Liver (tissue), 9 donors: ENCODE measurements around the gene SNAPC4. TPM values are rescaled to one million over a fixed set of nuclear protein-coding genes. Genes with fewer than 3 reads are reported as not detected.

Source experiments
- DNase-seq: peaks from one replicate; pipeline ENCODE4 v3.0.0-alpha.2; 2017; ENCODE audit warnings: low spot score
- H3K27ac ChIP-seq, 2 donors: one replicate each; pipeline ENCODE4 v1.7.0; 2013; ENCODE audit warnings: inconsistent platforms in 2 of 2, low read length in 2 of 2, control low read depth in 1 of 2, low read depth in 1 of 2, mild to moderate bottlenecking in 1 of 2
- H3K27me3 ChIP-seq, 4 donors: one replicate each; pipeline versions ENCODE4 v1.6.1 to v1.7.0; 2013; ENCODE audit warnings: low read length in 3 of 4, inconsistent platforms in 1 of 4, mild to moderate bottlenecking in 1 of 4, moderate library complexity in 1 of 4; ENCODE audit not compliant: control insufficient read depth in 4 of 4, insufficient read depth in 4 of 4
- H3K36me3 ChIP-seq, 4 donors: one replicate each; pipeline versions ENCODE4 v1.6.1 to v1.7.0; 2013; ENCODE audit warnings: low read length in 3 of 4, mild to moderate bottlenecking in 3 of 4, low read depth in 1 of 4, moderate library complexity in 1 of 4; ENCODE audit not compliant: control insufficient read depth in 4 of 4, insufficient read depth in 3 of 4
- H3K4me1 ChIP-seq, 4 donors: one replicate each; pipeline versions ENCODE4 v1.6.1 to v1.7.0; 2013; ENCODE audit warnings: low read length in 3 of 4, mild to moderate bottlenecking in 3 of 4, moderate library complexity in 1 of 4; ENCODE audit not compliant: control insufficient read depth in 4 of 4, insufficient read depth in 4 of 4
- H3K4me3 ChIP-seq, 3 donors: one replicate each; pipeline versions ENCODE4 v1.6.1 to v1.7.0; 2013; ENCODE audit warnings: low read length in 3 of 3, control low read depth in 1 of 3, low read depth in 1 of 3, mild to moderate bottlenecking in 1 of 3
- H3K9ac ChIP-seq, 2 donors: one replicate each; pipeline ENCODE4 v1.7.0; 2013; ENCODE audit warnings: low read length in 2 of 2, mild to moderate bottlenecking in 2 of 2, moderate library complexity in 2 of 2, control low read depth in 1 of 2, low read depth in 1 of 2
- H3K9me3 ChIP-seq, 4 donors: one replicate each; pipeline versions ENCODE4 v1.6.1 to v1.7.0; 2013; ENCODE audit warnings: low read length in 3 of 4; ENCODE audit not compliant: control insufficient read depth in 4 of 4
- CTCF ChIP-seq: fragments of 150-350 bp; IDR thresholded peaks from 2 replicates; pipeline ENCODE4 v1.5.1; 2017; ENCODE audit warnings: improper control_type of control experiment, low read depth, low read length; ENCODE audit not compliant: missing input control
- EGR1 ChIP-seq, 2 donors: IDR thresholded peaks; 2 replicates each; pipeline ENCODE4 v1.6.1; 2016 to 2018; ENCODE audit warnings: antibody characterized with exemption in 2 of 2, low read depth in 2 of 2
- FOXA1 ChIP-seq: IDR thresholded peaks from 2 replicates; pipeline ENCODE4 v1.6.1; 2016; ENCODE audit warnings: antibody characterized with exemption
- FOXA2 ChIP-seq: IDR thresholded peaks from 2 replicates; pipeline ENCODE4 v1.6.1; 2016; ENCODE audit warnings: antibody characterized with exemption
- HNF4A ChIP-seq, 2 donors: conservative IDR thresholded peaks; 2 replicates each; pipeline ENCODE4 v1.6.1; 2016; ENCODE audit warnings: antibody characterized with exemption in 2 of 2, mild to moderate bottlenecking in 2 of 2
- HNF4G ChIP-seq: IDR thresholded peaks from 2 replicates; pipeline ENCODE4 v1.6.1; 2016; ENCODE audit warnings: antibody characterized with exemption
- JUND ChIP-seq, 2 donors: IDR thresholded peaks; 2 replicates each; pipeline ENCODE4 v1.6.1; 2016; ENCODE audit warnings: antibody characterized with exemption in 2 of 2
- NR2F2 ChIP-seq: IDR thresholded peaks from 2 replicates; pipeline ENCODE4 v1.6.1; 2016; ENCODE audit warnings: antibody characterized with exemption
- RAD21 ChIP-seq, 2 donors: IDR thresholded peaks; 2 replicates each; pipeline ENCODE4 v1.6.1; 2016; ENCODE audit warnings: antibody characterized with exemption in 2 of 2, mild to moderate bottlenecking in 2 of 2
- REST ChIP-seq: IDR thresholded peaks from 2 replicates; pipeline ENCODE4 v1.6.1; 2016; ENCODE audit warnings: antibody characterized with exemption, mild to moderate bottlenecking
- RXRA ChIP-seq, 2 donors: IDR thresholded peaks; 2 replicates each; pipeline ENCODE4 v1.6.1; 2017 to 2018; ENCODE audit warnings: antibody characterized with exemption in 2 of 2, mild to moderate bottlenecking in 1 of 2
- SP1 ChIP-seq: IDR thresholded peaks from 2 replicates; pipeline ENCODE4 v1.6.1; 2018; ENCODE audit warnings: antibody characterized with exemption, mild to moderate bottlenecking
- TAF1 ChIP-seq: conservative IDR thresholded peaks from 2 replicates; pipeline ENCODE4 v1.6.1; 2016; ENCODE audit warnings: antibody characterized with exemption, mild to moderate bottlenecking
- ZBTB33 ChIP-seq: IDR thresholded peaks from 2 replicates; pipeline ENCODE4 v1.6.1; 2016; ENCODE audit warnings: antibody characterized with exemption
- WGBS: extraction: QIAGEN DNeasy Blood & Tissue Kit; methylation state at CpG from one replicate; pipeline ENCODE4 v1.1.7; 2013; 5-methylcytosine and 5-hydroxymethylcytosine counted together
- polyA plus RNA-seq, 2 donors: library from polyadenylated mRNA; stranded (reverse) in 1 of 2; unstranded in 1 of 2; fragments of 200-250 nt in 1 of 2; fragments of >200 nt in 1 of 2; fragmentation: Nextera tagmentation in 1 of 2; extraction: Ambion mirVana in 1 of 2; gene quantifications; one replicate each; pipeline versions ENCODE4 v1.2.1 to v1.2.3, GENCODE V29; 2013 to 2015
- total RNA-seq, 2 donors: library from RNA; depleted of rRNA; stranded (reverse); fragments of >200 nt; gene quantifications; one replicate each; pipeline ENCODE4 v1.2.3, GENCODE V29; 2014
- donor health status: healthy.
- donor health status: healthy.
- donor health status: healthy.
- donor health status: healthy.
- donor health status: healthy.

The SNAPC4 gene
- total and polyA plus RNA-seq, 4 donors, result 0.75 to 4.2 (median 3.1) TPM

- Histone ChIP-seq H3K27me3 (no peaks in the 10 kb centered on the region), H3K4me1 (peaks cover 0 to 11% (median 6%) of the 10 kb centered on the region in 4 donors), H3K9ac (no peak overlapping the region), H3K36me3 (peaks cover 0 to 1% (median 0%) of the 10 kb centered on the region in 4 donors), H3K4me3 (peak overlapping the region in 1 of 3 donors; percentile 8), H3K27ac (peak overlapping the region; percentile 23 to 41), H3K9me3 (no peaks in the 10 kb centered on the region)
- 26% methylated on average over 21 of the region's 21 CpGs for WGBS
- no peak for TF ChIP-seq JUND (IDR thresholded peaks at IDR 0.05)
- TF ChIP-seq CTCF, result no peak
- no peak for TF ChIP-seq SP1
- TF ChIP-seq ZBTB33, result no peak
- TF ChIP-seq REST, result no peak
- peak in 1 of 2 donors; percentile 31 for TF ChIP-seq RXRA (IDR thresholded peaks at IDR 0.05)
- no peak for TF ChIP-seq EGR1 (IDR thresholded peaks at IDR 0.05; ENCODE audit: low read depth in 2 of 2)
- no peak for TF ChIP-seq FOXA1
- no peak for TF ChIP-seq NR2F2
- DNase-seq, result peak; percentile 66
Measured at GRCh38 chr9:136372561-136373299, 27.2 kb downstream of the SNAPC4 start.

GRCh38 chr9:136372006-136372405 is 28.0 kb downstream of the SNAPC4 start:
- Histone ChIP-seq H3K27me3 (no peaks in the 10 kb centered on the region), H3K36me3 (peaks cover 0 to 1% (median 0%) of the 10 kb centered on the region in 4 donors), H3K9ac (no peak overlapping the region), H3K4me1 (peaks cover 0 to 10% (median 5%) of the 10 kb centered on the region in 4 donors), H3K9me3 (no peaks in the 10 kb centered on the region), H3K27ac (no peak overlapping the region), H3K4me3 (no peak overlapping the region)
- no peak for DNase-seq
- 93% methylated on average over 21 of the region's 21 CpGs for WGBS
- TF ChIP-seq JUND (IDR thresholded peaks at IDR 0.05) (no peak), TAF1 (no peak), CTCF (no peak), HNF4G (no peak), SP1 (no peak), FOXA1 (no peak), HNF4A (conservative IDR thresholded peaks at IDR 0.05) (no peak), RAD21 (IDR thresholded peaks at IDR 0.05) (no peak), FOXA2 (no peak), NR2F2 (no peak)
